DND-41 (cell line): ENCODE measurements around the gene MAD2L1BP.
"Not testable (repeated sequence)": the region's sequence is repeated elsewhere in the genome, so short reads cannot be mapped to it uniquely, and the experiment has no call there.

Experiments
- ATAC-seq: fragments of 200-7000 bp; cut with Tn5 transposase; 3 replicates; pipeline ENCODE4 v1.9.1; 2021; ENCODE audit warnings: low read depth; ENCODE audit not compliant: insufficient read depth
- DNase-seq: peaks from one replicate; pipeline ENCODE4 v3.0.0-alpha.2; 2020
- H2AFZ ChIP-seq: 2 replicates; pipeline ENCODE4 v1.6.0; 2012; ENCODE audit warnings: low read depth, low read length
- H3K27ac ChIP-seq: 2 replicates; pipeline ENCODE4 v1.5.1; 2012; ENCODE audit warnings: low read length, inconsistent platforms
- H3K27me3 ChIP-seq: fragments of 200-600 bp; sonication (generic); 2 replicates; pipeline ENCODE4 v1.6.0; 2012; ENCODE audit warnings: low read length, mild to moderate bottlenecking, inconsistent platforms; ENCODE audit not compliant: insufficient read depth, poor library complexity
- H3K36me3 ChIP-seq: 2 replicates; pipeline ENCODE4 v1.5.1; 2012; ENCODE audit warnings: low read length, inconsistent platforms; ENCODE audit not compliant: insufficient read depth
- H3K4me1 ChIP-seq: 2 replicates; pipeline ENCODE4 v1.5.1; 2012; ENCODE audit warnings: mild to moderate bottlenecking, low read length; ENCODE audit not compliant: insufficient read depth
- H3K4me2 ChIP-seq: 2 replicates; pipeline ENCODE4 v1.6.0; 2012; ENCODE audit warnings: mild to moderate bottlenecking, moderate library complexity, low read length, inconsistent platforms; ENCODE audit not compliant: insufficient read depth
- H3K4me3 ChIP-seq, 2 experiments: fragments of 200-600 bp in 1 of 2; shearing (Covaris generic) in 1 of 2; 2 replicates each; pipeline ENCODE4 v1.5.1; 2012 to 2016; ENCODE audit warnings: inconsistent platforms in 2 of 2, low read length in 2 of 2, mild to moderate bottlenecking in 2 of 2, low read depth in 1 of 2, moderate library complexity in 1 of 2
- H3K79me2 ChIP-seq: 2 replicates; pipeline ENCODE4 v1.6.0; 2012; ENCODE audit warnings: low read length, inconsistent platforms; ENCODE audit not compliant: insufficient read depth
- H3K9ac ChIP-seq: 2 replicates; pipeline ENCODE4 v1.6.0; 2012; ENCODE audit warnings: low read depth, mild to moderate bottlenecking, inconsistent platforms, low read length, moderate library complexity
- H3K9me3 ChIP-seq: 2 replicates; pipeline ENCODE4 v1.5.1; 2012; ENCODE audit warnings: low read length, moderate library complexity, mild to moderate bottlenecking, inconsistent platforms; ENCODE audit not compliant: insufficient read depth, severe bottlenecking
- H4K20me1 ChIP-seq: 2 replicates; pipeline ENCODE4 v1.6.0; 2012; ENCODE audit warnings: low read length; ENCODE audit not compliant: insufficient read depth
- EZH2 ChIP-seq: IDR thresholded peaks from 3 replicates; pipeline ENCODE4 v1.6.1; 2012; ENCODE audit warnings: borderline replicate concordance, low read depth, mild to moderate bottlenecking, moderate library complexity, low read length, inconsistent platforms; ENCODE audit not compliant: severe bottlenecking
- TF ChIP-seq, protein P1 (sequence below): IDR thresholded peaks from 2 replicates; pipeline ENCODE4 v1.5.1; 2012; ENCODE audit warnings: borderline replicate concordance, low read length, moderate library complexity, mild to moderate bottlenecking; ENCODE audit not compliant: poor library complexity, severe bottlenecking; ENCODE audit errors: extremely low read depth

Gene MAD2L1BP

DNA sequence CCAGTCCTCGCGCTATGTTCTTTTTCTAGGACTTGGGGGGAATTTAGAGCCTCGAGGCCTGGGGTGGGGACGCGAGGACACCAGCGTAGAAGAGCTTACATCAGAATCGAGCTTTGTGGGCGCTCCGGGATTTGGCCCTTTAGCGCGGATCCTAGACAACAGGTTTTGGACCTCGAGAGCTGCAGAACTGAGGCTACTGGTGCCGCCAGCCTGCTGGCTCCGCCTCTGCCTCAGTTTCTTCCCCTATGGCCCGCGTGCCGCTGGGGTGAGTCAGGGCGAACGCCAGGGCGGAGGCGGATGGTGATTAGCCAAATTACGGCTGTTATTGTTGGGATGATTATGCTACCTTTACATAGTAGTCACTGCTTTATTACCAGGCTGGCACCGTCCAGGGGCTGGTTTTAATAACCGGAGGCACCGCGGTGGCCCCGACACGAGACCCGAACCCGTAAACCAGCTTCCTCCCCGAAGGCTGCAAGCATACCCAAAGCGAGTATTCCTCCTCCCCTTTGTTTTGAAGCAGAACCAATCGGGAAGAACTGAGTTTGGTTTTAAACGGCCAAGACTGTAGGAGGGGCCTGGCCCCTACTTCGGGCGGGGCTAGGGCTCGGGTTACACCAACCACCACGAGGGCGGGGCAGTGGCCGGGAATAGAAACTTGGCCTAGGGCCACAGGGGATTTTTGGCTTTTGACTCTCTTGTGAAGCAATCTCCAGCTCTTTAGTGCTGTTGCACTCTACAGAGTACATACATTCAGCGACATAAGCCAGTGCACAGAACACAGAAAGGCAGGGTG lies 5.9 kb upstream of the MAD2L1BP start:
- no peaks in the 10 kb centered on the region for H3K9me3 ChIP-seq
- ATAC-seq: peak; percentile 80
- peaks cover 10% of the 10 kb centered on the region for H4K20me1 ChIP-seq
- H3K27ac ChIP-seq: peak overlapping the region; percentile 91
- peak overlapping the region; percentile 79 for H2AFZ ChIP-seq
- H3K27me3 ChIP-seq: no peaks in the 10 kb centered on the region
- H3K4me3 ChIP-seq: peak overlapping the region; percentile 33 to 70
- peak overlapping the region; percentile 76 for H3K4me2 ChIP-seq
- TF ChIP-seq, protein P1, sequence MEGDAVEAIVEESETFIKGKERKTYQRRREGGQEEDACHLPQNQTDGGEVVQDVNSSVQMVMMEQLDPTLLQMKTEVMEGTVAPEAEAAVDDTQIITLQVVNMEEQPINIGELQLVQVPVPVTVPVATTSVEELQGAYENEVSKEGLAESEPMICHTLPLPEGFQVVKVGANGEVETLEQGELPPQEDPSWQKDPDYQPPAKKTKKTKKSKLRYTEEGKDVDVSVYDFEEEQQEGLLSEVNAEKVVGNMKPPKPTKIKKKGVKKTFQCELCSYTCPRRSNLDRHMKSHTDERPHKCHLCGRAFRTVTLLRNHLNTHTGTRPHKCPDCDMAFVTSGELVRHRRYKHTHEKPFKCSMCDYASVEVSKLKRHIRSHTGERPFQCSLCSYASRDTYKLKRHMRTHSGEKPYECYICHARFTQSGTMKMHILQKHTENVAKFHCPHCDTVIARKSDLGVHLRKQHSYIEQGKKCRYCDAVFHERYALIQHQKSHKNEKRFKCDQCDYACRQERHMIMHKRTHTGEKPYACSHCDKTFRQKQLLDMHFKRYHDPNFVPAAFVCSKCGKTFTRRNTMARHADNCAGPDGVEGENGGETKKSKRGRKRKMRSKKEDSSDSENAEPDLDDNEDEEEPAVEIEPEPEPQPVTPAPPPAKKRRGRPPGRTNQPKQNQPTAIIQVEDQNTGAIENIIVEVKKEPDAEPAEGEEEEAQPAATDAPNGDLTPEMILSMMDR: no peak
- TF ChIP-seq EZH2: no peak
- peaks cover 34% of the 10 kb centered on the region for H3K4me1 ChIP-seq
- peak overlapping the region; percentile 79 for H3K9ac ChIP-seq
- peaks cover 31% of the 10 kb centered on the region for H3K79me2 ChIP-seq
- peak; percentile 96 for DNase-seq
- peaks cover 31% of the 10 kb centered on the region for H3K36me3 ChIP-seq

DNA sequence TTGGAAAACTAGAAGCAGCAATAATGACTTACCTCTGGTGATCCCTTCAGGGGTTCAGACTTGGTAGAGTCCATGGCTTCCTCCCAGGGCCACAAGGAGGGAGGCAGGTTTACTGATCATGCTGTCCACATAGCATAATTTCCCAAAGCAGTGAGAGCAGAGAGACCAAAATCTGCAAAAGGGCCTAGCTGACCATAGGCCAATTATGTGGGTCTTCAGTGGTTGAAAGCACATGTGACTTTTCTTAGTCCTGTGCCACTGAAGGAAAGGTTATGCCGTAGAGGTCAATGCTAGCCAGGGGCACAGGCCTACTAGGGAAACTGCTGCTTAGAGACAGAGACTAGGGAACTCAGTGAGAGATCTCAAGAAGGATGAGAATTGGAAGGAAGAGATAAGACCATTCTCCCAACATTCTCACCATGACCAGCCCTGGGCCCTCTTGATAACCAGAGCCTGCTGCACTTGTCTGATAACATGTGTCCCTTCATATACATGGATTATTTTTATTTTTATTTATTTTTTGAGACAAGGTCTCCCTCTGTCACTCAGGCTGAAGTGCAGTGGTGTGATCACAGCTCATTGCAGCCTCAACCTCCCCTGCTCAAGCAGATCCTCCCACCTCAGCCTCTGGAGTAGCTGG lies 4.5 kb upstream of the MAD2L1BP start:
- Histone ChIP-seq H3K9me3 (no peaks in the 10 kb centered on the region), H3K4me1 (peaks cover 41% of the 10 kb centered on the region), H3K79me2 (peaks cover 36% of the 10 kb centered on the region), H2AFZ (no peak overlapping the region), H3K36me3 (peaks cover 17% of the 10 kb centered on the region), H3K27ac (peak overlapping the region; percentile 40), H3K27me3 (no peaks in the 10 kb centered on the region), H3K4me3 (no peak overlapping the region), H4K20me1 (peaks cover 8% of the 10 kb centered on the region), H3K4me2 (no peak overlapping the region), H3K9ac (no peak overlapping the region)
- TF ChIP-seq, protein P1: no peak
- no peak for TF ChIP-seq EZH2
- DNase-seq: no peak
- ATAC-seq: no peak

DNA sequence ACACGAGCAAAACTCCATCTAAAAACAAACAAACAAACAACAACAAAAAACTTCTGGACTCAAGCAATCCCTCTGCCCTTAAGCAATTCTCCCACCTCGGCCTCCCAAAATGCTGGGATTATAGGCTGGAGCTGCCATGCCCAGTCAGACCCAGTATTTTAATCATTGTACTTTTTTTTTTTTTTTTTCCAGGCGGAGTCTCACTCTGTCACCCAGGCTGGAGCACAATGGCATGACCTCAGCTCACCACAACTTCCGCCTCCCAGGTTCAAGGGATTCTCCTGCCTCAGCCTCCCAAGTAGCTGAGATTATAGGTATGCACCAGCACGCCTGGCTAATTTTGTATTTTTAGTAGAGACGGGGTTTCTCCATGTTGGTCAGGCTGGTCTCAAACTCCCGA lies 2.6 kb upstream of the MAD2L1BP start:
- not testable (repeated sequence) for H3K4me2 ChIP-seq, H3K27me3 ChIP-seq, H3K9me3 ChIP-seq, H3K4me3 ChIP-seq, H2AFZ ChIP-seq, ATAC-seq, H3K27ac ChIP-seq, H3K9ac ChIP-seq, H4K20me1 ChIP-seq, DNase-seq
- peaks cover 38% of the 10 kb centered on the region for H3K79me2 ChIP-seq
- H3K36me3 ChIP-seq: peaks cover 11% of the 10 kb centered on the region
- H3K4me1 ChIP-seq: peaks cover 42% of the 10 kb centered on the region

DNA sequence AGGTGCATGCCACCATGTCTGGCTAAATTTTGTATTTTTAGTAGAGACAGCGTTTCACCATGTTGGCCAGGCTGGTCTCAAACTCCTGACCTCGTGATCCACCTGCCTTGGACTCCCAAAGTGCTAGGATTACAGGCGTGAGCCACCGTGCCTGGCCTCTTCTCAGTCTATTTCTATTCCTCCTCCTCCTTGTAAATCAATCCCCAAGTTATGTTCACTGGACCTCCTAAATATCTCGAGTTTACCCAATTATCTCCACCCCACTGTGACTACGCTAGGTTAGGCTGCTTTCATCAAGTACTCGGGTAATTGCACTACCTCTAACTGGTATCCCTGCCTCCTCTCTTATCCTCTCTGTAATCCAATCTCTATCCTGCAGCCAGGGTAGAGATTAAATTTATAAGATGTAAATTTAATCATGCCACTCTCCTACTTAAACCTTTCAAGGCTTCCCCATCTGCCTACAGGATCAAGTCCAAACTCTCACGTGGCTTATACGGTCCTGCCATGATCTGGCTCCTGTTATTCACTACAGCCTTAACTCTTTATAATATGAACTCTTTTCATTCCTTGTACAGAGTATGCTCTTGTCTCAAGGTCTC lies 837 bp upstream of the MAD2L1BP start:
- Histone ChIP-seq H3K9ac (peak overlapping the region; percentile 76), H3K4me1 (peaks cover 47% of the 10 kb centered on the region), H3K36me3 (peaks cover 25% of the 10 kb centered on the region), H3K4me2 (peak overlapping the region; percentile 64), H4K20me1 (peaks cover 5% of the 10 kb centered on the region), H3K27me3 (no peaks in the 10 kb centered on the region), H3K9me3 (no peaks in the 10 kb centered on the region), H3K79me2 (peaks cover 42% of the 10 kb centered on the region), H3K4me3 (peak overlapping the region in 1 of 2 experiments; percentile 76; a peak in 1 of 4 replicates), H2AFZ (peak overlapping the region; percentile 81), H3K27ac (peak overlapping the region; percentile 86)
- TF ChIP-seq, protein P1: no peak
- no peak for TF ChIP-seq EZH2
- no peak for ATAC-seq
- DNase-seq: no peak
